Calu3 (cell line): ENCODE data around the gene ZBTB44. TPM values are rescaled to one million over a fixed set of nuclear protein-coding genes. Genes with fewer than 3 reads are reported as not detected.
"Not testable (repeated sequence)": the region's sequence is repeated elsewhere in the genome, so short reads cannot be mapped to it uniquely, and the experiment has no call there.

Source experiments
- BruUV-seq: library from RNA; stranded (reverse); fragments of 400-500 nt; replicated peaks from 2 replicates; lab custom pipeline; 2021; lab: Mats Ljungman, UMichigan
- CTCF ChIA-PET: fragments of 300-600 bp; sonication (Branson Sonifier 250); formaldehyde crosslinking; loops from one replicate; lab custom pipeline; 2022; ENCODE audit warnings: antibody characterized with exemption; lab: Charles Lee
- DNase-seq: peaks from one replicate; pipeline ENCODE4 v3.0.0; 2022
- H3K27ac Mint-ChIP-seq: one replicate; pipeline ENCODE4 v1.8.0; 2022; ENCODE audit warnings: mixed read lengths; ENCODE audit not compliant: unreplicated experiment
- H3K27me3 Mint-ChIP-seq: one replicate; pipeline ENCODE4 v1.8.0; 2022; ENCODE audit warnings: mixed read lengths; ENCODE audit not compliant: unreplicated experiment
- H3K36me3 Mint-ChIP-seq: one replicate; pipeline ENCODE4 v1.8.0; 2022; ENCODE audit warnings: mild to moderate bottlenecking, moderate library complexity, mixed read lengths; ENCODE audit not compliant: insufficient read depth, unreplicated experiment
- H3K4me1 Mint-ChIP-seq: one replicate; pipeline ENCODE4 v1.8.0; 2022; ENCODE audit warnings: mild to moderate bottlenecking, low read depth, mixed read lengths; ENCODE audit not compliant: unreplicated experiment
- H3K4me3 Mint-ChIP-seq: one replicate; pipeline ENCODE4 v1.8.0; 2022; ENCODE audit warnings: mild to moderate bottlenecking, low read depth, moderate library complexity, mixed read lengths; ENCODE audit not compliant: unreplicated experiment
- H3K9me3 Mint-ChIP-seq: one replicate; pipeline ENCODE4 v1.8.0; 2022; ENCODE audit warnings: low read depth, mixed read lengths; ENCODE audit not compliant: unreplicated experiment
- intact Hi-C: fragments of 100-400 bp; cut with micrococcal nuclease; formaldehyde crosslinking; loops from one replicate; pipeline ENCODE4 v1.10.0; 2022; ENCODE audit not compliant: unreplicated experiment
- total RNA-seq: library from RNA; stranded (reverse); gene quantifications from 2 replicates; pipeline ENCODE4 v1.2.3, GENCODE V29; 2022
- TF ChIP-seq, protein P1 (sequence below): fragments of 200-600 bp; IDR thresholded peaks from one replicate; pipeline ENCODE4 v1.8.0; 2022; ENCODE audit warnings: antibody characterized with exemption; ENCODE audit not compliant: unreplicated experiment

The ZBTB44 gene
- total RNA-seq, 1 experiment from 2014 or later, result 29.7 TPM

DNA sequence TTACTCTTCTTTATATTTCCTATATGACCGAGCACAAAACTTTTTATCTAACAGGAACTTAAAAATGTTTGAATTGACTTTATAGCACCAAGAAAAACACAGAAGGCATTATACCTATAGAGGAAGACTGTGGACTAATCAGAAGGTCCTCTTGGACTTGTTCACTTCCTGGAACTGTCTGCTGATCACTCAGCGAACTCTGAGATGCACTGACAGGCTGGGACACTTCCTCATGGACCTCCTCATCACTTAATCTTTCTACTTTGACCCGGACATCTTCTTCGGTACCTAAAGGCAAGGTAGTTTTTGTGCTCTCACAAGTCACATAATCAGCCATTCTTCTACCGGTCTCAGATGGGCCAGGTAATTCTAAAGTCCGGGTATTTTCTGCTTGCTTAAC lies 54.0 kb downstream of the ZBTB44 start:
- no peak overlapping the region for H3K27ac Mint-ChIP-seq
- no peaks in the 10 kb centered on the region for H3K9me3 Mint-ChIP-seq
- H3K27me3 Mint-ChIP-seq, result no peaks in the 10 kb centered on the region
- no peak overlapping the region for H3K4me3 Mint-ChIP-seq
- TF ChIP-seq, protein P1, sequence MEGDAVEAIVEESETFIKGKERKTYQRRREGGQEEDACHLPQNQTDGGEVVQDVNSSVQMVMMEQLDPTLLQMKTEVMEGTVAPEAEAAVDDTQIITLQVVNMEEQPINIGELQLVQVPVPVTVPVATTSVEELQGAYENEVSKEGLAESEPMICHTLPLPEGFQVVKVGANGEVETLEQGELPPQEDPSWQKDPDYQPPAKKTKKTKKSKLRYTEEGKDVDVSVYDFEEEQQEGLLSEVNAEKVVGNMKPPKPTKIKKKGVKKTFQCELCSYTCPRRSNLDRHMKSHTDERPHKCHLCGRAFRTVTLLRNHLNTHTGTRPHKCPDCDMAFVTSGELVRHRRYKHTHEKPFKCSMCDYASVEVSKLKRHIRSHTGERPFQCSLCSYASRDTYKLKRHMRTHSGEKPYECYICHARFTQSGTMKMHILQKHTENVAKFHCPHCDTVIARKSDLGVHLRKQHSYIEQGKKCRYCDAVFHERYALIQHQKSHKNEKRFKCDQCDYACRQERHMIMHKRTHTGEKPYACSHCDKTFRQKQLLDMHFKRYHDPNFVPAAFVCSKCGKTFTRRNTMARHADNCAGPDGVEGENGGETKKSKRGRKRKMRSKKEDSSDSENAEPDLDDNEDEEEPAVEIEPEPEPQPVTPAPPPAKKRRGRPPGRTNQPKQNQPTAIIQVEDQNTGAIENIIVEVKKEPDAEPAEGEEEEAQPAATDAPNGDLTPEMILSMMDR, result no peak
- peaks cover 11% of the 10 kb centered on the region for H3K4me1 Mint-ChIP-seq
- CTCF ChIA-PET, result no interaction called here
- H3K36me3 Mint-ChIP-seq, result peaks cover 13% of the 10 kb centered on the region
- intact Hi-C loops, result no loop called here
- no TSS peak for BruUV-seq
- no peak for DNase-seq

DNA sequence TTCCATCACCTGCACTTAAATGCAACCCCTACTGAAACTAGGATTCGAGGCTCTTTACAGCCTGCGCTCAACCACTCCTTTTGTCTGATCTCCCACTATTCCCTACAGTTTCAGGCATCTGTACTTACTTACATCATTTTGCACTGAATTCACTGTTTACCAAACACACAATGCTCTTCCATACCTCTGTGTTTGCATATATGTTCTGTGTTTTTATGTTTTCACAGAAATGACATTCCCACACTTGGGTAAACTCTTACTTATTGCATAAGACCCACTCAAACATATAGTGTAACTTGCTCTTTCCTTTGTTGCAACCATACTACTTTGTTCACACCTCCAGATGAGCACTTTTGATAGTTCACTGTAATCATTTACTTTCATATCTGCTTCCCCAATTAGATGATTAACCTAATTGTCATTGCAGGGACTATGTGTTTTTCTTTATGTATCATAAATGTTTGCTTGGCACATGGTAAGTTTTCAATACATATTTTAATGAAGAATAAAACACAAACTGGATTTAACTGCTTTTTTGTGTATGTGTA lies 54.6 kb downstream of the ZBTB44 start:
- CTCF ChIA-PET, result no interaction called here
- peaks cover 11% of the 10 kb centered on the region for H3K4me1 Mint-ChIP-seq
- BruUV-seq, result no TSS peak
- no peak overlapping the region for H3K27ac Mint-ChIP-seq
- DNase-seq, result no peak
- no peaks in the 10 kb centered on the region for H3K27me3 Mint-ChIP-seq
- TF ChIP-seq, protein P1, result no peak
- intact Hi-C loops, result no loop called here
- H3K36me3 Mint-ChIP-seq, result peaks cover 13% of the 10 kb centered on the region
- no peaks in the 10 kb centered on the region for H3K9me3 Mint-ChIP-seq
- no peak overlapping the region for H3K4me3 Mint-ChIP-seq

DNA sequence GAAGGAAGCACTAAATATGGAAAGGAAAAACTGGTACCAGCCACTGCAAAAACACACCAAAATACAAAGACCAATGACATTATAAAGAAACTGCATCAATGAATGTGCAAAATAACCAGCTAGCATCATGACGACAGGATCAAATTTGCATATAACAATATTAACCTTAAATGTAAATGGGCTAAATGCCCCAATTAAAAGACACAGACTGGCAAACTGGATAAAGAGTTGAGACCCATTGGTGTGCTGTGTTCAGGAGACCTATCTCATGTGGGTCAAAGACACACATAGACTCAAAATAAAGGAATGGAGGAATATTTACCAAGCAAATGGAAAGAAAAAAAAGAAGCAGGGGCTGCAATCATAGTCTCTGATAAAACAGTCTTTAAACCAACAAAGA lies 63.0 kb downstream of the ZBTB44 start:
- CTCF ChIA-PET, result interaction anchor here (0.5 to 0.6 kb wide), 2 partner anchors 65 to 75 kb away, joined by 5 read pairs; no protein-coding TSS in a partner anchor
- H3K9me3 Mint-ChIP-seq, H3K27me3 Mint-ChIP-seq, H3K36me3 Mint-ChIP-seq, intact Hi-C loops, BruUV-seq, DNase-seq, H3K4me3 Mint-ChIP-seq, H3K4me1 Mint-ChIP-seq, H3K27ac Mint-ChIP-seq: not testable (repeated sequence)

DNA sequence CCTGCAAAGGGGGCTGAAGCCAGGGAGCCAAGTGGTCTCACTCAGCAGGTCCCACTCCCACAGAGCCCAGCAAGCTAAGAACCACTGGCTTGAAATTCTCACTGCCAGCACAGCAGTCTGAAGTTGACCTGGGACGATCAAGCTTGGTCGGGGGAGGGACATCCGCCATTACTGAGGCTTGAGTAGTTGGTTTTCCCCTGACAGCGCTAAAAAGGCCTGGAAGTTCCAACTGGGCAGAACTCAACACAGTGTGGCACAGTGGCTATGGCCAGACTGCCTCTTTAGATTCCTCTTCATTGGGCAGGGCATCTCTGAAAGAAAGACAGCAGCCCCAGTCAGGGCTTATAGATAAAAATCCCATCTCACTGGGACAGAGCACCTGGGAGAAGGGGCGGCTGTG lies 64.8 kb downstream of the ZBTB44 start:
- H3K4me3 Mint-ChIP-seq, H3K4me1 Mint-ChIP-seq, H3K27ac Mint-ChIP-seq, H3K36me3 Mint-ChIP-seq, DNase-seq, CTCF ChIA-PET, intact Hi-C loops, H3K27me3 Mint-ChIP-seq, H3K9me3 Mint-ChIP-seq, BruUV-seq: not testable (repeated sequence)

DNA sequence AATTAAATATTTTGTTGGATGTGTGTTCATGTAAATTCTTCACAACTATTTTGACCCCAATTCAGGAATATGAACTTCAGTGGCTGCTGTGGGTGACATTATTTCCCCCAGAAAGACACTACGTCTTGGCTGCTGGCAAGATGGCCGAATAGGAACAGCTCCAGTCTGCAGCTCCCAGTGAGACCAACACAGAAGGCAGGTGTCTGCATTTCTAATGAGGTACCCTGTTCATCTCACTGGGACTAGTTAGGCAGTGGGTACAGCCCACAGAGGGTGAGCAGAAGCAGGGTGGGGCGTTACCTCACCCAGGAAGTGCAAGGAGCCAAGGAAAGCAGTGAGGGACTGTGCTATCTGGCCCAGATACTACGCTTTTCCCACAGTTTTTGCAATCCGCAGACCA lies 65.3 kb downstream of the ZBTB44 start:
- H3K4me3 Mint-ChIP-seq, result no peak overlapping the region
- TF ChIP-seq, protein P1, result no peak
- peaks cover 5% of the 10 kb centered on the region for H3K9me3 Mint-ChIP-seq
- no TSS peak for BruUV-seq
- no peaks in the 10 kb centered on the region for H3K27me3 Mint-ChIP-seq
- DNase-seq, result no peak
- CTCF ChIA-PET, result no interaction called here
- peaks cover 10% of the 10 kb centered on the region for H3K4me1 Mint-ChIP-seq
- H3K36me3 Mint-ChIP-seq, result no peaks in the 10 kb centered on the region
- intact Hi-C loops, result no loop called here
- no peak overlapping the region for H3K27ac Mint-ChIP-seq
